GM18507 (cell line): Measurements from ENCODE around the gene FZD8.

ENCODE experiments used
- DNase-seq: peaks from one replicate; pipeline ENCODE4 v3.0.0; 2011; ENCODE audit warnings: low read depth; ENCODE audit not compliant: insufficient read length; ENCODE audit errors: extremely low spot score
- FAIRE-seq: peaks from 2 replicates; lab custom pipeline; 2011; peaks lifted over from hg19 to GRCh38; lab: Jason Lieb, UNC

Gene FZD8

DNA sequence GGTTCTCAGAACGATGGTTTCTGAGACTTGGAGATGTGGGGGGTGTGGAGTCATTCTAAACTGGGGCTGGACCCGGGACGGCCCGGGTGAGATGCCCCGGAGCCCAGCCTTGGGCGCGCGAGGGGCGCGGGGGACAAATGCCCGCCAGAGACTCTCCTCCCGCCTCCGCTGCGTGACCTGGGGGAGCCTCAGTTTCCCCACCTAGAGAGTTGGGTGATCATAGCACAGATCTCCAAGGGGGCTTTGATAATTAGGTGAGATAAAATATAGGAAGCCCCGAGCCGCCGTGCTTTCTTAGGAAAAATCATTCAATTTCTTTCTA is 658 bp upstream of the FZD8 start:
- no peak for DNase-seq
- FAIRE-seq: no peak

DNA sequence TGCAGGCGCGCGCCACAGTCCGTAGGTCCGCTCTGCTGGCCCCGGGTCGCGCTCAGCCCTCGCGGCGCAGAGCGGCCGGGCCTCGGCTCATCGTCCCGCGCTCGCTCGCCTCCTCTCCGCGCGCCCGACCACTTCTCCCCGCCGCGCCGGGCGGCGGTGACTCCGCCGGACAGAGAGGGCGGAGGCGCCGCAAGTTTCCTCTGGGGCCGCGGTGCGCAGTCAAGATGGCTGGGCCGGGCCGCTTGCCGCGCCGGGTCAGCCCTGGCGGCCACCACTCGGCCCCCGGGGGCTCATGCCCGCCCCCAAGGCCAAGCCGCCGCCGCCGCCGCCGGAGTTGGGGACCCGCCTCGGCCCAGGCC is 441 bp downstream of the FZD8 start:
- DNase-seq: no peak
- FAIRE-seq: no peak

- FAIRE-seq (peak; percentile 35), DNase-seq (no peak)
Observed at GRCh38 chr10:35640951-35641675, 983 bp downstream of the FZD8 start.

- FAIRE-seq: no peak
- DNase-seq: no peak
Observed at GRCh38 chr10:35640474-35640873, 1.6 kb downstream of the FZD8 start.

GRCh38 chr10:35639728-35640401 is 2.2 kb downstream of the FZD8 start:
- no peak for FAIRE-seq
- no peak for DNase-seq

DNA sequence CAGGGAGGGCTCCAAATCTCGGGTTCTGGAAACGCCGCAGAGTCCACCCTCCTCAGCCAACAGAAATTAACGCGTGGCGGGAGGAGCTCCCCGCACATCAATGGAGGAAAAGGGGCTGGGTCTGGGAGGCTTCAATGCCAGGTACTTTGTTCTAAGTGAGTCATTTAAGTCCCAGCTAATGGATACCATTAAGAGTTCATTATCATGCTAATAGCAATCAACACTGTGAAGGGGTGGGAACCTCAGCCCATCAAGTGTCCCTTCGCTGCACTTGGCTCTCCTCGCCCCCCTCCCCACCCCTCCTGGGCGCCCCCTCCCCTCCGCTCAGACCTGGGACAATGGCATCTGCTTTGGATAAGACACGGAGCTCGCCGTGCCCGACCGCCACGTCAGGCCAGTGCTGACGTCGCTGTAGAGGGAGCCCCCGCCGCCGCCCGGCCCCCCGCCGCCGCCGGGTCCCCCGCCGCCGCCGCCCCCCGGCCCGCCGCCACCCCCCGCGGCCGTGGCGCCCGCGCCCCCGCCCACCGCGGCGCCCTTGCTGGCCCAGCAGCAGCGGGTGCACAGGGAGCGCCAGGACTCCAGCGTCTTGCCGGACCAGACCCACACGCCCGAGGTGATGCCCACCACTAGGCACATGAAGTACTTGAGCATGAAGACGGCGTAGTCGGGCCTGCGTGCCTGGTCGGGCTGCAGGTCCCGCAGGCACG is 2.9 kb downstream of the FZD8 start:
- DNase-seq (no peak), FAIRE-seq (no peak)

GRCh38 chr10:35638101-35638500 is 4.0 kb downstream of the FZD8 start:
- FAIRE-seq (no peak), DNase-seq (no peak)

GRCh38 chr10:35637462-35637861 is 4.6 kb downstream of the FZD8 start:
- no peak for DNase-seq
- no peak for FAIRE-seq

DNA sequence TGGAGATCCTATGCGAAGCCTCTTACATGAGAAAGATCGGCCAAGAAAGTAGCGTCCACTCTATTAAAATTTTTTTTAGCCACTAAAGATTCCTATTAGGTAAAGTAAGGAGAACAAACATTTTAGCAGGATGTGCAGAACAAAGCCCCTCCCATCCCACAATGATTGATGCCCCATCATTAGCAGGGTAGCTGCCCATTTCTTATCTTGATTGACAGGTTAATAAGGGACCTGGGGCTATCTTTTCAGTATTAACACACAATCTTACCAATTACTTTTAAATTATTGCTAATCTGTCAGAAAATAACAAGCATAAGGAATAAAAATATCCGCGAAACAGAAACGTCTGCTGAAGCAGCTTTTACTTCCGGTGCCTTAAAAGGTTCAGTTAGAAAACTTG is 5.1 kb downstream of the FZD8 start:
- DNase-seq (no peak), FAIRE-seq (no peak)

GRCh38 chr10:35635576-35635975 is 6.5 kb downstream of the FZD8 start:
- FAIRE-seq: peak; percentile 72
- no peak for DNase-seq

GRCh38 chr10:35633006-35633980 is 8.8 kb downstream of the FZD8 start:
- FAIRE-seq (no peak), DNase-seq (no peak)

DNA sequence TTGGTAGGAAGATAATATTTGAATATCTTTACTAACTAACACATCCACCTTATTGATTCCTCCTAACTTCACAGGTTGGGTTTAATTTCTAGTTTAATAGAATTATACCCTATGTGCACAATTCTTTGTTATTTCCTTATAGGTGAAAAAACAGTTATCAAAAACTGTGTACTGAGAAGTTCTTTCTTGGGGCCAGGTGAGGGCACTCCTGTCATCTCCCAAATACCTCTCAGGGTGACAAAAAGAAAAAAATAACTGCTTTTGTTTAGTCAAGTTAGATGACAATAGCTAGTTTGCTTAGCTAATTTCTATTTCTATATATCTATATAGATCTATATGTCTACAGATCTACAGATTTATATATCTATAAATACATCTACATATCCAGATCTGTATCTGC is 10.1 kb downstream of the FZD8 start:
- FAIRE-seq (no peak), DNase-seq (no peak)

- no peak for FAIRE-seq
- DNase-seq: no peak
Observed at GRCh38 chr10:35631404-35631803, 10.7 kb downstream of the FZD8 start.

DNA sequence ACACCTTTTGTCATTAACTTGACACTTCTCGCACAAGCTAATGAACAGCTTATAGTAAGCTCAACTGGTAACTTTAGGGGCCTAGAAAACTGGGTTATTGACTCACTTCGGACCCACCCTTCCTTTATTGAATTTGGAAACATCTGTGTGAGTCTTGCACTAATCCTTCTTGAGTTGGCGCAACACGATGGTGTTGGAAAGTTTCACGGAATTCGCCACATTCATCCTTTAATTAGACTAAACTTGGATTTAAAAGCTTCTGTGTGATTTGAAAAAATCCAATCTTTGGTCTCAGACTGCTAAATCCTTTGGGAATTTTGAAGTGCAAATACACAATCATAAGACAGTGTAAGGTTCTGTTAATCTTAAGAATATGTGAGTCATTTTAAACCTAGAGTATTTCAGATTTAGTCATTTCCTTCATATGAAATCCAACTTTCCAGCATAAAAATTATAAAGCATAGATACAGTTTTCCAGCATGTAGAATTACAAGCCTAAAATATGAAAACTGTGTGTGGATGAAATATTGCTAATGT is 15.1 kb downstream of the FZD8 start:
- no peak for FAIRE-seq
- no peak for DNase-seq

DNA sequence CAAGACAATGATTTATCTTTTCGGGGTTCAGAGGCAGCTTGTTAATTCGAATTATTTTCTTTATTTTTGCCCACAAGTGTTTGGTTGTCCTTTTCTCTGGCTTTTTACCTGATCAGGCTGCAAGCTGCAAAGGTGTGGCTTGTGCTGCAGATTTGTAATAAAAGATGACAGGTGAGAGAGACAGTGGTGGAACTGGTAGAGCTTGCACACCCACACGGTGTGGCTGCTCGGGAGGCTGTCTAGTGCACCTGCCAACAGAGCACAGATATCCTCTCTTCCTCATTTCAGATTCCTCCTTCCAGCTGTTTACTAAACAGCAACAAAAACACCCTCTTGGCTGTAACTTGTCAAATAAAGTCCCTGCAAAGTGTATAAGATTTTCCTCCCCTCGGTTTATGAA is 27.8 kb downstream of the FZD8 start:
- DNase-seq (no peak), FAIRE-seq (no peak)

DNA sequence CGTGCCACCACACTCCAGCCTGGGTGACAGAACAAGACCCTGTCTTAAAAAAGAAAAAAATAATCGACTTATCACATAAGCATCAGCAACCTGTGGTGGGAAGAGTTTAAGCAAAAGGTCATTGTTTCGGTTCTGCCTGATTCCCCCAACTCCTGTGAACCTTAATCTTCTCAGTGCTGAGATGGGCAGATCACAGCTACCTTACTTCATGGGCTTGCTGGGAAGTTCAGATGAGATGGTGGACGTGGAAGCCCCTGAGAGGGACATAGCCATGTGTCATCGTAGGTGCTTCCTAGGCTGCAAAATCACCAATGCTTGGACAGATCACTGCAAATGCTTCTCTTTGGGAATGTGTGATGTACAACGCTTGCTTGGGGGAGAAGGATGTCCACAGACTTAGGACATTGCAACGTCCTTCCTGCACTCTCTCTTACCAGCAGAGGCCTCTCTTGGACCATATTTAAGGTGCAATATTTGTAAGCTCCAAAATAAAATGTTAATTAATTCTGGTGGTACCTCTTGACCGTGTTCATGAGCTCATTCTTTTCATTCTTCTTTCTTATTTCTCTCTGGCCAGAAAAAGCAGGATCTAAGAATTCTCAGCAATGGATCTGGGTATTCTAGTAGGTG is 28.4 kb downstream of the FZD8 start:
- FAIRE-seq (no peak), DNase-seq (no peak)

DNA sequence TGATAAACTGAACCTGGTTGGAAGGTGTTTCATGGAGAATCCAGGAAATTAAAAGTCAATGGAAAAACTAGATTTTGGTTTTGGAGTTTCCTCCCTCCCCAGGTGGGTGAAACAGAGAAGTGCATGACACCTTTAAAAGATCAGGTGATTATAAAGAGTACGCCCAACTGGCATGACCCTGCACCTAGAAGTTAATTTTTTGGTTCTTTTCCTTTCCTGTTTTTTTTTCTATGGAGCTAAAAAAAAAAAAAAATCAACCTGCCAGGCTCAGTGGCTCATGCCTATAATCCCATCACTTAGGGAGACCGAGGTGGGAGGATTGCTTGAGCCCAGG is 29.0 kb downstream of the FZD8 start:
- DNase-seq (no peak), FAIRE-seq (no peak)

DNA sequence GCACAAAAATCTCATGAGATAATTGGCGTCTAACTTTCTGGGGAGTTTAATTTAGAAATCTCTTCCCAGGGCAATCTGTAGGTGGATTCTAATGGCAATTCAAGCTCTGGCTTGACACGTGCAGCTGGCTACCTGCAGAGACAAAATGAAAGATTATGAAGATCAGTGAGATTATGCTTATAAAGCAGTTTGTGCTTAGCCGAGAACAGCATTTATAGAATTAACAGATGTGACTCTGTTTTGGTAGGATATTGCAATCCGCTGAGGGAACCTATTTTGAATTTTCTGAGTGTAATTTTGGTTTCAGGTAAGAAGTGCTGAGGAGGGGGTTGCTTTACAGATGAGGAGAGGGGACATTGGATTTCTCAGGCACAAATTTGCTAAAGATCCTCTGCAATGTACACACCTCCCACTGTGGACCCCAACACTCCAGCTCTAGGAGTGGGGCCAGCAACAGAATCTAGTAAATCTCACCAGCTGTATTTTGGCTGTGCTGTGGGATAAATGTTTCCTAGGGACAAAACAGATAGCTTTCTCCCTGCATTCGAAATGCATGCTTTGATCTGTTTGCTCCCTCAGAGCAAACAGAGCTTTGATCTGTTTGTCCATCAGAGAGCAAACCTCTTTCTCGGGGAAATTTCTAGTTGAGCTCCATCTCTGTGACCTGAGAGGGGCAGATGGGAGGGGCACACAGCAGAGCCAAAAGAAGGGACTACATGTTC is 29.6 kb downstream of the FZD8 start:
- no peak for DNase-seq
- FAIRE-seq: no peak

GRCh38 chr10:35611750-35612149 is 30.3 kb downstream of the FZD8 start:
- no peak for DNase-seq
- FAIRE-seq: no peak
